Stimulated activated CD8-positive, alpha-beta memory T cell treated with anti-CD3 and anti-CD28 coated beads, Interleukin-12 subunit alpha, Interleukin-12 subunit beta, amount 100 ng/mL, for 4 hours (primary cell): ENCODE data around the gene TKTL2.
"Not testable (repeated sequence)": the region's sequence is repeated elsewhere in the genome, so short reads cannot be mapped to it uniquely, and the experiment has no call there.

Source experiments
- DNase-seq: peaks from one replicate; pipeline ENCODE4 v3.0.0-alpha.2; 2020; ENCODE audit warnings: low read depth

TKTL2 gene

GRCh38 chr4:163447023-163447422 lies 26.5 kb downstream of the TKTL2 start:
- DNase-seq, result not testable (repeated sequence)

DNA sequence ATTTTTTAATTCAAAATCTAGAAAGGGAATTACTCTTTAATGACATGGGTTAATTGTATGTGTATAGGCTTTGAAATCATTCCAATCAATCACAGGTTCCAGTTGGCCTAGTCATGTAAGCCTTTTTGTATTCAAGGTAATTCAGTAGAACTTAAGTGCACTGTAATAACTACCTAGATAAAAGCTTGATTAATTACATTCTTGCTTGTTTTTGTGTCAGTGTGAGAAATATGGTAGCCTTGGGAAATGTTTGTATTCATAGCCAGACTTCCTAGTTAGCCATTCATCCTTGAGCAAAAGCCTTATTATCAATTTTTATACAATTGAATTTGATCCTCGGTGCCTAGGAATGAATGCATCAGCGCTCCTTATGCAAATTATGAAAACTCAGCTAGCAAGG lies 33.5 kb downstream of the TKTL2 start:
- no peak for DNase-seq
